ENCODE measurements around the gene CTBP1. TPM values are rescaled to one million over a fixed set of nuclear protein-coding genes. Genes with fewer than 3 reads are reported as not detected.

The CTBP1 gene
- total and polyA plus RNA-seq, 2 of the 8 experiments (the other 6 are each of a cell fraction or from before 2014, with no cell fraction given) = 128 to 185 TPM

DNA sequence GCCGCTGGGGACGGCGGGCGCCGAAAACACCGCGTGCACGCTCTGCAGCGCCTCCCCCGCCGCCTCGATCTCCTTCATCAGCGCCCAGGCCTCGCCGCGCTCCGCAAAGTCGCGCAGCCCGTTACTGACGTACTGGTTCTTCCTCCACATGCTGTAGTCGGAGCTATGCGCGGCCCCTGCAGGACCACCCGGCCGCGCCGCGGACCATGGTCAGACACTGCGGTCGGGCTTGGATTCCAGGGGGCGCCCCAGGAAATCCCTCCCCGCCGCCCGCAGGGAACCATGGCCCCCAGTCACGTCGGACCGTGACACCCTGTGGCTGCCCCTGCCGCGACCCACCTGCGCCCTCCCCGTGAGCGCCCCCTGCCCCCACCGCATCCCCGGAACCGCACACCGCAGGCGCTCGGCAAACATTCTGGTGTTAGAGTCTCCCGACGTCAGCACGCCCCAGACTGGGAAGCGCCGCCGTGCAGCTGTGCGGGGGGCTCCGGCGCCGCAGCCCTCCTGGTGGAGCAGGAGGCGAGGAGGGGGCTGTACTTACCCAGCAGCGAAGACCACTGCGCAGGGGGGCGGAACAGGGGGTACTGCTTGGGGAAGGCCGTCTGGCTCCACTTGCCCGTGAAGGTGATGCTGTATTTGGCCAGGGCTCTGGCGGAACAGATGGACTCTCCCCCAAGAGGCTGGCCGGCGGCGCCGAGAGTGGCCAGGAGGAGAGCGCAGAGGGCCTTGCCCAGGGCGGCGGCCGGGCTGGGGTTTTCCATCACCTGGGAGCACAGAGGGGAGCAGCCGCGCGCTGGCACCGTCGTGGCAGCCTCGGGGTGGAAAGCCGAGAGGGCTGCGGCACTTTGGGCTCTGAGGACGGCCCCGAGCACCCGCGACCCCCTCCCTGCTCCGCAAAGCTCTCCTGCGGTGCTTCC, 77.4 kb downstream of the CTBP1 start (continued):
- TF ChIP-seq SRF (IDR thresholded peaks at IDR 0.05; ENCODE audit: low read depth, low read length) (no peak), NRF1 (IDR thresholded peaks at IDR 0.05; ENCODE audit: low read depth, low read length) (no peak), SUZ12 (IDR thresholded peaks at IDR 0.05; ENCODE audit: low read length) (peak; percentile 83), KDM1A (IDR thresholded peaks at IDR 0.05; ENCODE audit: borderline replicate concordance, low read length) (no peak), TAF1 (IDR thresholded peaks at IDR 0.05; ENCODE audit: low read depth, low read length) (no peak), JUND (IDR thresholded peaks at IDR 0.05; ENCODE audit: low read length) (no peak), CREB1 (IDR thresholded peaks at IDR 0.05) (no peak), BCL11A (IDR thresholded peaks at IDR 0.05; ENCODE audit: low read depth in 2 of 2, low read length in 2 of 2) (no peak), CBX5 (IDR thresholded peaks at IDR 0.05; ENCODE audit: low read depth, low read length) (no peak), POLR2AphosphoS5 (IDR thresholded peaks at IDR 0.05; ENCODE audit: low read depth, low read length) (no peak), RNF2 (IDR thresholded peaks at IDR 0.05; ENCODE audit: borderline replicate concordance, low read depth, low read length, missing control alignments, poor library complexity, severe bottlenecking) (peak; percentile 50), PHF8 (conservative IDR thresholded peaks at IDR 0.05; ENCODE audit: low read depth, low read length) (no peak), GABPA (IDR thresholded peaks at IDR 0.05; ENCODE audit: borderline replicate concordance, insufficient read depth, low read length) (no peak), KDM5A (IDR thresholded peaks at IDR 0.05; ENCODE audit: low read length) (no peak)
- TF ChIP-seq, protein P1, sequence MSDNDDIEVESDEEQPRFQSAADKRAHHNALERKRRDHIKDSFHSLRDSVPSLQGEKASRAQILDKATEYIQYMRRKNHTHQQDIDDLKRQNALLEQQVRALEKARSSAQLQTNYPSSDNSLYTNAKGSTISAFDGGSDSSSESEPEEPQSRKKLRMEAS (IDR thresholded peaks at IDR 0.05) = peak; percentile 90
- TF ChIP-seq, protein P2, sequence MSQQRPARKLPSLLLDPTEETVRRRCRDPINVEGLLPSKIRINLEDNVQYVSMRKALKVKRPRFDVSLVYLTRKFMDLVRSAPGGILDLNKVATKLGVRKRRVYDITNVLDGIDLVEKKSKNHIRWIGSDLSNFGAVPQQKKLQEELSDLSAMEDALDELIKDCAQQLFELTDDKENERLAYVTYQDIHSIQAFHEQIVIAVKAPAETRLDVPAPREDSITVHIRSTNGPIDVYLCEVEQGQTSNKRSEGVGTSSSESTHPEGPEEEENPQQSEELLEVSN (IDR thresholded peaks at IDR 0.05) = peak; percentile 92
